Activated CD4-positive, alpha-beta T cell treated with anti-CD3 and anti-CD28 coated beads, Interleukin-2, amount 50 U/mL, for 16 hours (primary cell): ENCODE data around the gene ZNF408.
"Not testable (repeated sequence)": the region's sequence is repeated elsewhere in the genome, so short reads cannot be mapped to it uniquely, and the experiment has no call there.

Source experiments
- DNase-seq: peaks from one replicate; pipeline ENCODE4 v3.0.0-alpha.2; 2020

ZNF408 gene

DNA sequence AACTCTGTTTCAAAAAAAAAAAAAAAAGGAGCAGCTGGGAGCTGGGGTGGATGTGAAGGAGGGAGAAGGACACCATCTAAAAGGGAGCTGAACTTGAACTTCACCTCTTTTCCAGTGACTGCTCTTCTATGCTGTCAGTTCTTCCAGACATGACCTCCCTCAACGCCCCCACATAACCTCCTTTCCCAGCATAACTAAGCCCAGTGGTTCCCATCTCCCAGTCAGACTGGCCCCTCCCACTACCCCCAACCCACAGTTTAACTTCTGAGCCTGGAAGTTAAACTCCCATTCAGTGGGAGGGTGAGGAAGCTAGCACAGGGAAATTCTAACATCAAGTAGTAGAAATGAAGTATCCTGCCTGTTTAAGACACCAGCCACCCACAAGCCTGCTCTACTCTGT, 2.2 kb upstream of the ZNF408 start:
- DNase-seq: no peak

GRCh38 chr11:46701078-46701654, 335 bp downstream of the ZNF408 start:
- no peak for DNase-seq

DNA sequence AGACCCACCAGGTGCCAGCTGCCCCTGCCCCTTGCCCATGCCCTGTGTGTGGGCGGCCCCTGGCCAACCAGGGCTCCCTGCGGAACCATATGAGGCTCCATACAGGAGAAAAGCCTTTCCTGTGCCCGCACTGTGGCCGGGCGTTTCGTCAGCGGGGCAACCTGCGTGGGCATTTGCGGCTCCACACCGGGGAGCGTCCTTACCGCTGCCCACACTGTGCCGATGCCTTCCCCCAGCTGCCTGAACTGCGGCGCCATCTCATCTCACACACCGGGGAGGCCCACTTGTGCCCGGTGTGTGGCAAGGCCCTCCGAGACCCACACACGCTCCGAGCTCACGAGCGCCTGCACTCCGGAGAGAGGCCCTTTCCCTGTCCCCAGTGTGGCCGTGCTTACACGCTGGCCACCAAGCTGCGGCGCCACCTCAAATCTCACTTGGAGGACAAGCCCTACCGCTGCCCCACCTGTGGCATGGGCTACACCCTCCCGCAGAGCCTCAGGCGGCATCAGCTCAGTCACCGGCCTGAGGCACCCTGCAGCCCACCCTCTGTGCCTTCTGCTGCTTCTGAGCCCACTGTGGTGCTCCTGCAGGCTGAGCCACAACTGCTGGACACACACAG, 4.3 kb downstream of the ZNF408 start:
- no peak for DNase-seq

- DNase-seq: no peak
These were observed 6.1 kb downstream of the ZNF408 start for GRCh38 chr11:46706886-46707285.

- DNase-seq: not testable (repeated sequence)
These were observed 8.5 kb downstream of the ZNF408 start for GRCh38 chr11:46709351-46709750.

GRCh38 chr11:46710821-46711269, 10.0 kb downstream of the ZNF408 start:
- DNase-seq: no peak

DNA sequence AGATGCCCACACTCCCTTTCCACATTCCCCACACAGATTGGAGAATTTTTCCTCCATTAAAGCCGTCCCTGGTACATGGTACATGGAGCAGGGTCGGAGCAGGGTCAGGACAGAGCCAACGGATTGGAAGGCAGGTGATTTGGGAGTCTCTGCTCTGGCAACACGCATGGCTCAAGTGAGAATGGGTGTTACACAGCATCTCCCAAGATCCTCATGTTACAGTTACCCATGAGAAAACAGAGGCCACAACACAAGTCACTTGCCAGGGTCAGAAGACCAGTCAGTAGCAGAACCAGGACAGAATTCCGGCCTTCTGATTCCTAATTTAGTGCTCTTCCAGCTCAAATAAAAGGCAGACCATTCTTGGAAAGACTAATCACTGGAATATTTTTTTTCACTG, 10.5 kb downstream of the ZNF408 start:
- DNase-seq: no peak

DNA sequence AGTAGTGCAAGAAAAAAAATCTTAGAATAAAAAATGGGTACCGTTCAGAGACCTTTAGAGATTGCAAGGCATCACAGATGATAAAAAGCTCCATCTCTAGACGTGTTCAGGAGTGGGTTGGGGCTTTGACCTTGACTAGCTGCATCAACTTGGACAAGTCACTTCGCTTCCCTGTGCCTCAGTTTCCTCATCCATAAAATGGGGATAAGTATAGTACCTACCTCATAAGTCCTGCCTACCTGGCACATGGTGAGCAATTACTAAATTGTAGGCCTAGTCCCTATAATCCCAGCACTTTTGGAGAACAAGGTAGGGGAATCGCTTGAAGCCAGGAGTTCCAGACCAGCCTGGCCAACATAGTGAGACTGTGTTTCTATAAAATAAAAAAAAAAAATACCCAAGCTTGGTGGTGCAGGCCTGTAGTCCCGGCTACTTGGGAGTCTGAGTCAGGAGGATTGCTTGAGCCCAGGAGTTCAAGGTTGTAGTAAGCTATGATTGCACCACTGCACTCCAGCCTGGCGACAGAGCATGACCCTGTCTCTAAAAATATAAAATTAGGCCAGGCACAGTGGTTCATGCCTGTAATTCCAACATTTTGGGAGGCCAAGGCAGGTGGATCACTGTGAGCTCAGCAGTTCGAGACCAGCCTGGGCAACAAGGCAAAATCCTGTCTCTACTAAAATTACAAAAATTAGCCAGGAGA, 12.2 kb downstream of the ZNF408 start:
- DNase-seq: no peak

GRCh38 chr11:46717825-46718154, 17.0 kb downstream of the ZNF408 start:
- not testable (repeated sequence) for DNase-seq

- DNase-seq: no peak
These were observed 17.6 kb downstream of the ZNF408 start for GRCh38 chr11:46718155-46719019.

DNA sequence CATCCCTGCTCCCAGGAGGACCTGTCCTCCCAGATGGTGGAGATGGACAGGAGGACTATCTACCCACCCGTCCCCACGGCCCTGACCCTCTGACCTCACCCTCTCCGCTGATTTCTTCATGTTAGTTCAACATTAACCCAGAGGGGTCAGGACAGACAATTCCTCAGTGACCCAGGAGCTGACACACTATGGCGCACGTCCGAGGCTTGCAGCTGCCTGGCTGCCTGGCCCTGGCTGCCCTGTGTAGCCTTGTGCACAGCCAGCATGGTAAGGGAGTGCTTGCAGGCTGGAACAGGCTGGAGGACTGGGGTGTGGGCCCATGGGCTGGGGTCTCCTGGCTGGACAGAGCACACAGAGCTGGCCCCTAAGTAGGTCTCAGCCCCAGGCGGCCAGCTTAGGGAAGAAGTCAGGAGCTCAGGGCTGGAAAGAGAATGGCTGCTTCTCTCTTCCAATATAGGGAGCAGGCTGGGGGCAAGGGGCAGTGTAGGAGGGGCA, 18.3 kb downstream of the ZNF408 start, which contains the start of gene F2:
TSS of gene F2 (plus strand) at position 166 of the 495 bp plus-strand sequence. CDS start at position 189, 23 bp downstream.
- no peak for DNase-seq

- DNase-seq: no peak
These were observed 18.9 kb downstream of the ZNF408 start for GRCh38 chr11:46719543-46720218.

- no peak for DNase-seq
These were observed 20.5 kb downstream of the ZNF408 start for GRCh38 chr11:46721286-46721685.

GRCh38 chr11:46722566-46723358, 21.9 kb downstream of the ZNF408 start:
- no peak for DNase-seq

DNA sequence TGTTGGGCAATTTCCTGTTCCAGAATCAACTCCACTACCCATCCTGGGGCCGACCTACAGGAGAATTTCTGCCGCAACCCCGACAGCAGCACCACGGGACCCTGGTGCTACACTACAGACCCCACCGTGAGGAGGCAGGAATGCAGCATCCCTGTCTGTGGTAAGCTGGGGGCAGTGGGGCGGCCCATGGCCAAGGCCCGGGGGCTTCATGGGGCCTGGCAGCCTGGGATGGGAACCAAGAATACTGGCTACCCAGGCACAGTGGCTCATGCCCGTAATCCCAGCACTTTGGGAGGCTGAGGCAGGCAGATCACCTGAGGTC, 22.5 kb downstream of the ZNF408 start:
- DNase-seq: no peak

GRCh38 chr11:46724088-46724487, 23.3 kb downstream of the ZNF408 start:
- DNase-seq: no peak

- DNase-seq: no peak
These were observed 24.7 kb downstream of the ZNF408 start for GRCh38 chr11:46725338-46726205.

GRCh38 chr11:46726206-46726862, 25.5 kb downstream of the ZNF408 start:
- DNase-seq: no peak

DNA sequence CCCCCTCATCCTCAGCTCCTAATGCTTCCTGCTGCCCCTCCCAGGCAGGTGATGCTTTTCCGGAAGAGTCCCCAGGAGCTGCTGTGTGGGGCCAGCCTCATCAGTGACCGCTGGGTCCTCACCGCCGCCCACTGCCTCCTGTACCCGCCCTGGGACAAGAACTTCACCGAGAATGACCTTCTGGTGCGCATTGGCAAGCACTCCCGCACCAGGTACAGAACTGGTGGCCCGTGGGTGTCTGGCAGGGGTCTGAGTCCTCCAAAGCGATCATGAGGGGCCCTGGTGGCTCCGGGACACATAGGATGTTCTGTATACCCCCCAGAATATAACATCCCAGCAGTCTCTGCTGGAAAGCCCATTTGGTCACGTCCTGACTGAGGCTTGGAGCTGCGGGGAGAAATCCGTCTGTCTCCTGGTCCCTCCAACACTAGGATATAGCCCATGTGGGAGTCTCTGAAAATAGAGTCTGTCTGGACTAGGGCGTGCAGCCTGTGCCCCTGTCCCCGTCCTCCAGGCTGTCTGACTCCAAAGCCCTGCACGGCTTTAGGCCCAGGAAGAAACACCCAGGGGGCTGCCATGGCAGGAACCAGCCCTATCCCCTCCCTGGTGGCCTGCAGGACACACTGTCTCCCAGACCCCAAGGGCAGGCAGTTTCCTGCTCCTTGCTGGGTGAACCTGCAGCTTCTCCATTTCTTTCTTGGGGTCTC, 27.3 kb downstream of the ZNF408 start:
- no peak for DNase-seq

- no peak for DNase-seq
These were observed 27.8 kb downstream of the ZNF408 start for GRCh38 chr11:46728659-46729040.
